HG03521 (cell line): ENCODE data around the gene UPF1.

Experiments
- ATAC-seq: cut with Tn5 transposase; IDR thresholded peaks from one replicate; pipeline ENCODE4 v1.9.1; 2021; ENCODE audit warnings: mild to moderate bottlenecking, moderate library complexity; ENCODE audit not compliant: unreplicated experiment

UPF1 gene

GRCh38 chr19:18855647-18856384 lies 24.1 kb downstream of the UPF1 start:
- no peak for ATAC-seq

GRCh38 chr19:18856385-18857126 lies 24.8 kb downstream of the UPF1 start:
- ATAC-seq, result no peak

- ATAC-seq, result no peak
These were observed 25.5 kb downstream of the UPF1 start for GRCh38 chr19:18857223-18857622.

GRCh38 chr19:18858906-18859646 lies 27.3 kb downstream of the UPF1 start:
- ATAC-seq, result no peak

- no peak for ATAC-seq
These were observed 28.0 kb downstream of the UPF1 start for GRCh38 chr19:18859676-18860301.

- no peak for ATAC-seq
These were observed 28.5 kb downstream of the UPF1 start for GRCh38 chr19:18860302-18860700.

GRCh38 chr19:18860725-18861124 lies 29.0 kb downstream of the UPF1 start:
- no peak for ATAC-seq

- ATAC-seq, result no peak
These were observed 29.5 kb downstream of the UPF1 start for GRCh38 chr19:18861235-18861634.

- ATAC-seq, result no peak
These were observed 30.2 kb downstream of the UPF1 start for GRCh38 chr19:18861917-18862316.

- ATAC-seq, result no peak
These were observed 31.4 kb downstream of the UPF1 start for GRCh38 chr19:18862976-18863842.

GRCh38 chr19:18863843-18864362 lies 32.1 kb downstream of the UPF1 start:
- ATAC-seq, result no peak

- ATAC-seq, result no peak
These were observed 33.6 kb downstream of the UPF1 start for GRCh38 chr19:18865106-18865972.

- ATAC-seq, result no peak
These were observed 34.4 kb downstream of the UPF1 start for GRCh38 chr19:18865973-18866799.

GRCh38 chr19:18866800-18867123 lies 35.0 kb downstream of the UPF1 start:
- no peak for ATAC-seq

- no peak for ATAC-seq
These were observed 35.4 kb downstream of the UPF1 start for GRCh38 chr19:18867199-18867598.

GRCh38 chr19:18867751-18868150 lies 36.0 kb downstream of the UPF1 start:
- no peak for ATAC-seq

GRCh38 chr19:18868380-18869022 lies 36.7 kb downstream of the UPF1 start:
- ATAC-seq, result no peak
